Kidney capillary endothelial cell (primary cell): ENCODE measurements around the gene TBXAS1.
A peak's percentile ranks its signal among the peaks of the same experiment; 100 is the strongest.

ENCODE experiments used
- DNase-seq: peaks from one replicate; pipeline ENCODE4 v3.0.0-alpha.2; 2018; ENCODE audit warnings: low spot score

Gene TBXAS1

GRCh38 chr7:140022582-140023211 is 193.6 kb downstream of the TBXAS1 start:
- DNase-seq: no peak

- DNase-seq: no peak
Observed at GRCh38 chr7:140023728-140024127, 194.7 kb downstream of the TBXAS1 start.

DNA sequence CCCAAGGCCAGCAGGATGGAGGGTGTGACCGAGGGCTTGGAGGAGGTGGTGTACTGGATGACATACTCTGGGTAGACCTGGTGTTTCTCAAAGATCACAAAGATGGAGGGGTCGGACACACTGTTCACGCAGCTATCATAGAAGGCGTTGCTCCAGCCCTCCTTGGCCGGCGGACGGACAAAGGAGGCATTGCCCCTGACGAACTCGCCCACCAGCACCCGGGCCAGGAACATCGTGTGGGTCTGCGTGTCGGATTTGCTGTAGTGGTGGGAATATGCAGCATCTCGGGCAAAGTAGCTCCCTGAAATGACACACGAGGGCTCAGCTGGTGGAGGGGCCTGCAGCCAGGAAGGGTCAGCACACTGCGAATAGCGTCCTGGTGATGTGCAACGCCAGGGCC is 195.5 kb downstream of the TBXAS1 start:
- no peak for DNase-seq

GRCh38 chr7:140025241-140025640 is 196.2 kb downstream of the TBXAS1 start:
- no peak for DNase-seq

DNA sequence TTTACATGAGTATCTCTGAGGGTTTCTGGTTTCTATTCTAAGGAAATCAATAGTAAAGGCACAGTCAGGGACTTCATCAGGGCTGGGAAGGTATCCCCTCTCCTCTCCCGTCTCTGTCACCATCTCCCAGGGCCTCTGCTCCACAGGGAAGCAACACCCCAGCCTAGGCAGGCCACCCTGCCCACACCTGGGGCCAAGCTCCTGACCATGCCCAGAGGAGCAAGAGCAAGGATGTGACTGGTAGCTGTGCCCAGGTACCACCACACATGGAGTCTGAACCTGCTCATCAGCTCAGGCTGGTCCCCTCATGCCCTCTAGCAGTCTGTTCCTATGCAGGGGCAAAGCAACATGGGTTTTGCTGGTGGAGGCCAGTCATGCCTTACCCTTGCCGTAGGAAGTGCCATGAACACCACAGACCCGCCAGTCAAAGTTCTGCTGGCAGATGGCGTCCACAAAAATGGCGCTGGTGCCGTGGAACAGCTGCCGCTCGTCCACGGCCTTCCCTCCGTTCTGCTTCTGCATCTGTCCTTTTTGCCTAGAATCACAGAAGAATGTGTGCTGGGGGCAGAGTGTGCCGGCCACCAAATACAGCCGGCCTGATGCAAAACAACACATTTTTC is 196.9 kb downstream of the TBXAS1 start:
- no peak for DNase-seq

- no peak for DNase-seq
Observed at GRCh38 chr7:140026935-140027334, 197.9 kb downstream of the TBXAS1 start.

DNA sequence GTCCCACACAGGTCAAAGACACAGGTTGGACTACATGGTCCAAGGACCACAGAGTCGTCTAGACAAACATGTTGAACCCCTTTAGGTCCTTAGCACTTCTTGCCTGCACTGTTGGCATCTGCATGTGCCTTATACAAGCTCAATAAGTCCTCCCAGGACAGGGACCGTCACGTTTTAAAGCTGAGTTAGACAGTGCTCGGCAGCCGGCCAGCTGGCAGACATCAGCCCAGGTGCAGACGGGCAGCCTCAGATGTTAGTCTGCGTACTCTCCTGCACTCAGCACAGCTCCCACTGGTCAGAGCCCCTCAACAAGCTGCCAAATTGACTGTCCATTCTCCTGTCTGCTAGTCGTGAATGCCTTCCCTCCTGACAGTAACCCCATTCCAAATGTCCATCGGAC is 198.8 kb downstream of the TBXAS1 start:
- no peak for DNase-seq

- no peak for DNase-seq
Observed at GRCh38 chr7:140028311-140028710, 199.2 kb downstream of the TBXAS1 start.

DNA sequence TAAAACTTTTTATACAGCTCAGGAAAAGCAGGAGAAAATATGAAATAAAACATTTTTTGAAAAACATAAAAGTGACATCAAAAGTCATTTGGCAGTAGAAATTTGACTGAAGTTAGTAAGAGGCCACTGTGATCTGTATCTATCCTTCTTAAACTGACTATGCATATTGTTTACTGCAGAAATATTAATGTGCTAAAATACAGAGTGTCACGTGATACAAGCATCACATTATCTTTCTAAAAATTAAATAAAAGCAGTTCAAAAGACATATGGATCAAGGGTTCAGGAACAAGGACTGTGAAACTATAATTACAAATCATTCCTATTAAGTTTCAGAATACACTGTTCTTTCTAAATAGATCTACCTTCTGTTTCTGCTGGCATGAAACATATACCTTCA is 200.0 kb downstream of the TBXAS1 start:
- no peak for DNase-seq

- DNase-seq: no peak
Observed at GRCh38 chr7:140031364-140031763, 202.3 kb downstream of the TBXAS1 start.

DNA sequence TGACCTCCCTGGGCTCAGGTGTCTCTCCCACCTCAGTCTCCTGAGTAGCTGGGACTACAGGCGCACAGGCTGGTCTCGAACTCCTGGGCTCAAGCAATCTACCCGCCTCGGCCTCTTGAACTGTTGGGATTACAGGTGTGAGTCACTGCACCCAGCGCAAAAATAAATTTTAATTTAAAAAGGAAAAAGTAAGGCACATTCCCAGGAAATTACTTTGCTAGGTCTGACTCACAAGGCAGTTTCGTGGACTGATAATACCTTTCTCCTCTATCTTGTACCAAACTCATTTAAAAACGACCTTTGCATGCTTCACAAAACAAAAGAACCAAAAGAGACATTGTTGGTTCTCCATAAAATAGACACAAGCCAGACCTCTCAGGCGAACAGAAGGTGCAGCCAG is 204.0 kb downstream of the TBXAS1 start:
- peak; percentile 30 for DNase-seq

- no peak for DNase-seq
Observed at GRCh38 chr7:140033779-140034363, 204.8 kb downstream of the TBXAS1 start.

DNA sequence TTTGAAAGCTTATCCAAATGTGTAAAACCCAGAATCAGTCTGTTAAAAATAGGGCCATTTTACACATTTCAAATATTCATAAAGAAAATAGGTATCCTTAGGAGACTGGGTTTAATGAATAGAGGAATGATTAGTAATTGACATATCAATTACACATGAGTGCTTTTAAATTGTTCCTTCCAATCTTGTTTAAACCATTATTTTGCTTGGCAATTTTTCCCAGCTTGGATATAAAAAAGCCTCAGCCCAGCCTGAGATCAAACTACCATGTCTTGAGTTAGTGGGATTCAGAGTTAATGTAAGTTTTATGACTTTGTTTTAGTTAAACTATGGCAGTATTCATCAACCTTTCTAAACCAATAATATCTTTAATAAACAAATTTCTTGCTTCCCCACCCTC is 205.4 kb downstream of the TBXAS1 start:
- DNase-seq: no peak

GRCh38 chr7:140035400-140036223 is 206.5 kb downstream of the TBXAS1 start:
- peak; percentile 87 for DNase-seq

DNA sequence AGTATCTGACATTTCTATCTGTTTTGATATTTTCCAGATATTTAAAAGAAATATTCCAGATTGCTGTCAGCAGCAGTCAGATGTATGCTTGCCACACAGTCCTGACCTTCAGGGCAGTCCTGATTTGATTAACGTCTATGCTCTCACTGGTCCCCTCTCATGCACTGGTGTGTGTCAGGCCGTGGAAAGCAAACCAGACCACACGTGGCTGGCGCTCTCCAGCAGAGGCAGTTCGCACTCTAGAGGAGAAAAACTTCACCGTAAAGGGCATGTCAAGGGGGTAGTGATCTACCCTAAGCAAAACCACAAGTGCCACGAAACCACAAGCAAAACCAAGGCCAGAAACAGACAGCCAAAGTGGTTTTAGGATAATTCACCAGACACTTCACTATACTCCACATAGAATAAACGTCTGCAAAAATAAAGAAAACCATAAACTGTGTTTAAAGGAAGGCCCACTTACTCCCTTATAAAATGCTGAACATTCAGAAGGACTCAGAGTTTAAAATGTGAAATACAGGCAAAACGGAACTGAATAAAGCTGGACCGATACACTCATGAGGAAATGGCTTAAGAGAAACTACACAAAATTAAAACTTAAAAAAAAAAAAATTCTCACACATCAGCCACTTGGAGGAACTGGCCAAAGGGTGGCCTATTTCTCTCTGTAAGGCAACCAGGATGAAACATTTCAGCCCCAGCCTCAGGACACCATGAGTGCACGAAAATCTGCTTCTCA is 207.3 kb downstream of the TBXAS1 start:
- DNase-seq: no peak

DNA sequence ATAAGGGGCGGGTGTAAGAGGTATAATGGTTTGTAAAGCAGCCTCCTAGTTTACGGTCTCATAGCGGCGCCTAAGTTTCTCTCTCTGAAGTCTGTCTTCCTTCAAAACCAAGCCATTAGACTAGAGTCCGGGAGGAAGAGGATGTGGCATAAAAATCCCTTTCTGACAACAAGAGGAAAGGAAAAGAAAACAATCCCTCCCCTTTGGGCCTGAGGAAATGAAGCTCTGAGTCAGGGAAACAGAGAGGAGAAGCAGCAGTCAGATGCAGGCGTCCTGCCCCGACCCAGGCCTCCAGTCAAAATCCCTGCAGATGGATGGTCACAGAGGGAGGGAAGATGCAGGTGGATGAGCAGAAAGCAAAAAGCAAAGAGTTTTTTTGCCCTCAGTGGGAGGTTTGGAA is 210.0 kb downstream of the TBXAS1 start:
- DNase-seq: peak; percentile 65

GRCh38 chr7:140039896-140040295 is 210.8 kb downstream of the TBXAS1 start:
- no peak for DNase-seq

GRCh38 chr7:140041659-140042385 is 212.8 kb downstream of the TBXAS1 start:
- no peak for DNase-seq

DNA sequence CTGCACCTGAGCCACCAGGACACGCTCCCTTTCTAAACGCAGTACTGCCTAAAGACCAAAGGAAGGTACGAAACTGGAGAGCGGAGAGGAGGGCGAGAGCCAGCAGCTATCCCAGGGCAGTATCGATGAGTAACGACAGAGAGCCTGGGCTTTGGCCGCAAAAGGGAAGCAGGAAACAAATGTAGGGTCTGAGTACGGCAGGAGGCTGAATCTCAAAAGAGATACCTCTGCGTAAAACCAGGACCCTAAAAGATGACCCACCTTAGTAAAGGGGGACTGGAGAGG is 213.3 kb downstream of the TBXAS1 start:
- no peak for DNase-seq

- no peak for DNase-seq
Observed at GRCh38 chr7:140044251-140044650, 215.2 kb downstream of the TBXAS1 start.

DNA sequence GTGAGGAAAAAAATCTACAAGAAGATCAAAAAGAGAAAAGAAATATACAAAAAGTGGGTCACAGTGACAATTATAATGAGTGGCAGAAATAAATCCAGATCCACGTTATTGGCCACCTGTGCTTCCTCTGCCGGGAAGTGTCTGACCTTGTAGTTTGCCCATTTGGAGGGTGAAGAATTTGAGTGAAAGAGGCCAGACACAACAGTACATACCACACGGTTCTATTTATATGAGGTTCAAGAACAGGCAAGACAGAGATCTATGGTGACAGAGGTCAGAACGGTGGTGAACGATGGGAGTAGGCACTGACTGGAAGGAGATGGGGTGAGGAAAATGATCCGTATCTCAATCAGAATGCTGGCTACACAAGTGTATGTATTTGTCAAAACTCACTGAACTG is 216.6 kb downstream of the TBXAS1 start:
- no peak for DNase-seq

DNA sequence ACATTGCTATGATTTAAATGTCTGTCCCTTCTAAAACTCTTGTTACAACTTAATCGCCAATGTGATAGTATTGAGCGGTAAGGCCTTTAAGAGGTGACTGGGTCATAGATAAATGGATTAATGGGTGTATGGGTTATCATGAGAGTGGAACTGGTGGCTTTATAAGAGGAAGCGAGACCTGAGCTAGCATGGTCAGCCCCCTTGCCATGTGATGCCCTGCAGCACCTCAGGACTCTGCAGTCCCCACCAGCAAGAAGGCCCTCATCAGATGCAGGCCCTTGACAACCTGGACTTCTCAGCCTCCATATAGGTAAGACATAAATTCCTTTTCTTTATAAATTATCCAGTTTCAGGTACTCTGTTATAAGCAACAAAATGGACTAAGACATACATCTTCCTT is 218.1 kb downstream of the TBXAS1 start:
- DNase-seq: no peak
